ENCODE results near the gene FBXO31.

Gene FBXO31

DNA sequence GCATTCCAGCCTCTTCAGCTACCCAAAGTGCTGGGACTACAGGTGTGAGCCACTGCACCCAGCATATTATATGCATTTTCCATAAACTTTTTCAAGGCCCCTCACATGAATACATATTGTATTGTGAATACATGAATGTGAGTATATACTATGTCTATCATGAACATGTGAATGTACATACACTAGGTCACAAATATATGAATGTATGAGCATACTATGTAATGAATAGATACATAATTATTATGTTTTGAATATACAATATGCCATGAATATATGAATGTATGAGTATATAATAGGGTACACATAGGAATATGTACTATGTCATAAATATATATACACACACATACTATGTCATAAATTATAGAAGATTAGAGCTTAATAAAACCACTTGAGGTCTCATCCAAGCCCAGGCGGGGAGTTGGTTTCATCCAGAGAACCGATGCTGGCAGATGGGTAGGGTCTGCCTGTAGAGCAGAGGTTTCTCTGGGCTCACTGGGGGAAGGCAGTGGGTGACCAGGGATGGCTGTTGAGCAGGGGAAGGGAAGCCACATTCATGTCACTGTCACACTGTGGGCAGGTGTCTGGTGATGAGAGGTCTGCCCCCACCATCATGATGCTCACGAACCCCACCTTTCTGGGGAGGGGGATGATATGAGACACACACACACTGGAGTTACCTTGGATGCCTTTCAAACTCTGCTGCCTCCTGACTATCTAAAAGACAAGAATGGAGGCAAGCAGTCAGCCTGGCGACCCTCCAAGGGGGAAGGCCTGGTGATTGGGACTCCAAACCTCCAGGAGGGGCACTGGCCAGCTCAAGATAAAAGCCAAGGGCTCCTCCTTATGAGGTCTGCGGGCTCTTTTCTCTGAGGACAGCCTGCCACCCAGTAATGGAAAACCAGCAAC, 73.7 kb downstream of the FBXO31 start:
- DNase-seq (ENCODE audit: low spot score), result no peak

DNA sequence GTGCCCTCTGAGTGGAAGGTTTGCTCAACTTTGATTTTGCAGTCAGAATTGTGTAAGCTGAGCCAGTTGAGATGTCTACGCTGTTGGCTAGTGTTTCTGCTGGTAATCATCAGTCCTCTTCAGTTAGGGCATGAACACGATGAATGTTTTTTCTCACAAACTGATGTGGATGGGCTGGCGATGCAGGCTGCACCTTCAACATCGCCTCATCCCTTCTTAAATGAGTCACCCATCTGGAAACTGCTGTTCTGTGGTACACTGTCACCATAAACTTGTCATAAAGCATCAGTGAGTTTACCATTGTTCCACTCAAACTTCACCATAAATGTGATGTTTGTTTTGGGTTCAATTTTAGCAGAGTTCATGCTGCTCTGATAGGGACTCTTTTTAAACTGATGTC, 74.8 kb downstream of the FBXO31 start:
- DNase-seq (ENCODE audit: low spot score), result no peak

DNA sequence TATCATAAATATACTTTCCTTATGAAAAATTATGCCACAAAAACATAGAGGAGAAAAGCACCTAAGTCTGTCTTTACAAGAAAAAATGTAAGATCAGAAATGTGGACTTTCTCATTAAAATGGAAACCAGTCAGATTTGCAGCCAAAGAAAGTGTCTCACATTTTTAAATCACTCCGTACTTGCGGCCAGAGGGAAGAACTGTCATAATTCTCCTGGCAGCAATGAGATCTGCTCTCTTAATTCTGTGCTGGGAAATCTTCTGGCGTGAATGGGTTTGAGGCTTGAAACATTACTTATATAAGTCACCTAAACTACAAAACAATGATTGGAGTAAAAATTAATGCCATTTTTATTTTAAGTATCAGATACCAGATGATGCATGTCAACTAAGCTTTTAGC, 77.1 kb downstream of the FBXO31 start:
- no peak for DNase-seq (ENCODE audit: low spot score)

DNA sequence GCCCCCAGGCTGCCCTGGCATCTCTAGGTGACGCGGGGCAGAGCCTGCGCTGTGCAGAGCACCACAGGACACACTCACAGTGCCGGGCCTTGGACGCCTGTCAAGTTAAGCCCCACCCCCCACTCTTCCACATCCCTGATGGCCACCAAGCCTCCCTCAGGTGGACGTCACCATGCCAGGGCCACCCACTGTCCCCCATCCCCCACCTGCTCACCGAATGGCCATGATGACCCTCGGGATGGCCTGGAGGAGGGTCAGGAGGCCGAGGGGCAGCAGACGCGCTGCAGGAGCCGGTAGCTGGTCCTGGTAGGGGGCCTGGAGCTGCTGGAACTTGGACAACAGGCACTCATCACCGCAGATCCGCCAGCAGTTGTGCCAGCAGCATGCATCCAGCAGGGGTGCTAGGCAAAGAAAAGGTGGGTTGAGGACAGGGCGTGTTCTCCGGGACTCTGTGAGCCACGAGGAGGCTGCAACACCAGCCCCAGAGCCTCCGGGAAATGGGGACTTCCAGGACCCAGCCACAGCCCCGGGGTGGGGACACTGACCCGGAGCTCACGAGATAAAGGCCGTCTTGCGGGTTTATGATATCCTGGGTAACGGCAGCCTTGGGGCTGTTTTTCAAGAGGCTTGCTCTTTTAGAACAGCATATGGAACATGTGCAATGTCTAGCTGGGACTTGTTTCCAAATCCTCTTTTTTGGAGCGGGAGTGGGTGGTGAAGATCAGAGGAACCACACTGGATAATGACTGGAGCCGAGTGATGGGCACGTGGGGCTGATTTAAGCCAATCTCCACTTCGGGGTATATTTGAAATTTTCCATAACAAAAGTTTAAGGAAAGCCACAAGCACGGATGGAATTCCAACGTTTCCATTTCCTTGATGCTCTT, 77.8 kb downstream of the FBXO31 start:
- DNase-seq (ENCODE audit: low spot score), result peak; percentile 84

DNA sequence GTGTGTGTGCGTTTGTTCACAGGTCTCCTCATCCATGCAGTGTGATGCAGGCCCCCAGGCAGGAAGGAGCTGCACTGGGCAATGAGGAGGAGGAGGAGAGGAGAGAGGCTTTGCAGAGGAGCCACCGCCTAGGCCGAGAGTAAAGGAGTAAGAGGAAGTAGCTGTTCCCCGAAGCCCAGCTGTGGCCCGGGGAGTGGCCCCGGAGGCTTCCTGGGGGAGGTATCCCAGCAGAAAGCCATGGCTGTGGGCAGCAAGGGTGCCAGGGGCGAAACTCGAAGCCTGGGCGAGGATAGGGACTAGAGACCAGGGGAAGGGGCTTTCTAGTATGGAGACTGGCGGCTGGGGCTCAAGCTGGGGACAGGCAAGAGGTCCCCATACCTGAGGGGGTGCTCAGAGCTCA, 78.6 kb downstream of the FBXO31 start:
- no peak for DNase-seq (ENCODE audit: low spot score)

DNA sequence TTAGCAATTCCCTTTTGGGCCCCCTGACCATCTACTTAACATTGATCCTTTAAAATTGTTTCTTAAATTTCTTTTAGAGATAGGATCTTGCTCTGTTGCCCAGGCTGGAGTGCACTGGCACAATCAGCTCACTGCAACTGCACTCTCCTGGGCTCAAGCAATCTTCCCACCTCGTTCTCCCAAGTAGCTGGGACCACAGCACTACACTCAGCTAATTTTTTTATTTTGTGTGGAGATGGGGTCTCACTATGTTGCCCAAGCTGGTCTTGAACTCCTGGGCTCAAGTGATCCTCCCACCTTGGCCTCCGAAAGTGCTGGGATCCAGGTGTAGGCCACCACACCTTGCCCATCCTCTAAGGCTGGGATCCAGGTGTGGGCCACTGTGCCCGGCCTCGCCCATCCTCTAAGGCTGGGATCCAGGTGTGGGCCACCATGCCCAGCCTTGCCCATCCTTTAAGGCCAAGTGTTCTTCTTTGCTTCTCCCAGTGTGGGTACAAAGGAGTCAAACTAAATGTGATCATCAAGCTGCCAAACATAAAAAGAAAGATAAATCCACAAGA, 79.5 kb downstream of the FBXO31 start:
- DNase-seq (ENCODE audit: low spot score), result no peak

DNA sequence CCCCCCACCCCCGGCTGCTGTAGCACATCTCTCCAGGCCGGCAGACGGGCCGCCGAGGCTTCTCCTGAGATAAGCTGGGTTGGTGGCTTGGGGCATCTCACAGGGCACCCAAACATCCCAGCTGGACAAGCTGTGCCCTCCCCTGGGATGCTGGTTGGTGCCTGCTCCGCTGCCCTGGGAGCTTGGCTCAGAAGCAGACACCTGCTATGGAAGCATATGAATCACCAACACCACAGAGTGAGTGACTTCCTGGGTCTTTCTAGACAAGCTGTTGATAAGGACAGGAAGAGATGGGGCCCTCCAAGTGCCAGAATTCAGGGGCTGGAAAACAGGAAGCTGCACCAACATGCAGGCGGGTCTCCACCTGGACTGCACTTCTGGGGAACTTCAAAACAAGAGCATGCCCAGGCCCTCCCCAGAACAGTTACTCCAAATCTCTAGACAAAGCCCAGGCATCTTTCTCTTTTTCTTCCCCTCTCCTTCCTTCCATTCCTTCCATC, 80.1 kb downstream of the FBXO31 start:
- DNase-seq (ENCODE audit: low spot score), result no peak

DNA sequence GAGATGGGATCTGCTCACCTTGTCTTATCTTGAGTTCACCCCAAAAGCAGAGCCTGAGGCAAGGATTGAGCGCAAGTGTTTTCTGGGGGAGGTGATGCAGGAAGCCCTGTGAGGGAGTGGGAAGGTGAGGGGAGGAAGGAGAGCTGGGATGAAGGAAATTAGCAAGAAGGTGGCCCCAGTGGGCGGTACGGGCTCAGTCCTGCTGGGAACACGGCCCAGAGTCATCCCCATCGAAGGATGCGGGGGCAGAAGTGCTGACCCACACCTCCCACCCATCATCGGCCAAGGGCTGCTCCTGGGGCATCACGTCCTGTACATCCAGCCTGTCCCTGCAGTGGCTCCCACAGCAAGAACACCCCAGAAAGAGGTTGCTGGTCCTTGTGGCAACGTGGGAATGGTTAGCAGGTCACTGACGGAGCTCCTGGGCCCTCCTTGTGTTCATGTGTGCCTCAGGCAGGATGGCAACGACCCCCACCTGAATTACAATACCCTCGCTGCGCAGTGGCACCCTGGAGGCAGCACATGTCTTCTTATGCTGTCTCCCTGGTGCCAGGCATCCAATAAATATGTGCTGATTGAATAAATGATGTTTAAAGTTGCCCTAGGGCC, 84.6 kb downstream of the FBXO31 start:
- no peak for DNase-seq (ENCODE audit: low spot score)

DNA sequence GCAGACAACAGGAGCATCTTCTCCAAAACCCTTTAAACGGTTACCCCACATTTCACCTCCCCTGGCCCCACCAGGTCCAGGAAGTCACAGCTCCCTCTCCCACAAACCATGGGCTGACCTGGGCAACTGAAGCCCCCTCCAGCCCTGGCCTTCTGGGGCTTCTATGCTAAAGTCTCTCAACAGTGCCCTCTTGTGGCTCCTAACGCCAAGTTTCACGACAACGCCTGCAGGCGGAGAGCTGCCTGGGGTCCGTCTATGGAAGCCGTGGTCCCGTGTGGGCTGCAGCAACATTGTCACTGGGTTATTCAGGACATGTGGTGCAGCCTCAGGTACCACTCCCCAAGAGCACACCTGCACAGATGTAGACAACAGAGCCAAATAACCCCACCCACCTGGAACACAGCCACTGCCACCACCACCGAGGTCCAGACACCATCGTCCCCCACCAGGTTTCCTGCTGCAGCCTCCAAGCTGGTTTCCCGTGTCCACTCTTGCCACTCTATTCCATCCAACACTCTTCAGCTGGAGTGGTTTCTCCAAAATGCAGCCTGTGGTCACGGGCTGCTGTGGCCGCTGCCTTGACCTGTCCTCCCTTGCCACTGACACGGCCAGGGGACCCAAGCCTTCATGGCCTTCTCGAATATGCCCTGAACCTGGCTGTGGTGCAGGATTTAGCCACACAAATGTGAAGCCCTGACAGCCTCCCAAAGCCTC, 85.5 kb downstream of the FBXO31 start:
- DNase-seq (ENCODE audit: low spot score), result peak; percentile 67

DNA sequence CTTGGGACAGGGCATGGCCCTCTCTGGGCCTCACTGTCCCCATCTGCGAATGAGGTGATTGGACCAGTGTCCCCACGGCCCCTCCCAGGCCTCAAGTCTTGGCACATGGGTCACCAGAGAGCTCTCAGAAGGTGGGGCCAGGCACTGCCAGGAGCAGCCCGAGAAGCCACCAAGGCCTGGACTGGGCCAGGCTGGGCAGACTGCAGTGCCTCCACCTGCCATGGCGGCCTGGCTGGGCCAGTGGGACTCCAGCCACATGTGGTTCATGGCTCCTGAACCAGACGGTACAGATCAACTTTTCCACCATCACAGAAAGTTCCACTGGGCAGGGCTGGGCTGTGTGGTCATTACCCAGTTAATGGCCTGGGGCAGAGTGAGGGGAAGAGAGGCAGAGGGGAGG, 86.2 kb downstream of the FBXO31 start:
- DNase-seq (ENCODE audit: low spot score), result no peak

DNA sequence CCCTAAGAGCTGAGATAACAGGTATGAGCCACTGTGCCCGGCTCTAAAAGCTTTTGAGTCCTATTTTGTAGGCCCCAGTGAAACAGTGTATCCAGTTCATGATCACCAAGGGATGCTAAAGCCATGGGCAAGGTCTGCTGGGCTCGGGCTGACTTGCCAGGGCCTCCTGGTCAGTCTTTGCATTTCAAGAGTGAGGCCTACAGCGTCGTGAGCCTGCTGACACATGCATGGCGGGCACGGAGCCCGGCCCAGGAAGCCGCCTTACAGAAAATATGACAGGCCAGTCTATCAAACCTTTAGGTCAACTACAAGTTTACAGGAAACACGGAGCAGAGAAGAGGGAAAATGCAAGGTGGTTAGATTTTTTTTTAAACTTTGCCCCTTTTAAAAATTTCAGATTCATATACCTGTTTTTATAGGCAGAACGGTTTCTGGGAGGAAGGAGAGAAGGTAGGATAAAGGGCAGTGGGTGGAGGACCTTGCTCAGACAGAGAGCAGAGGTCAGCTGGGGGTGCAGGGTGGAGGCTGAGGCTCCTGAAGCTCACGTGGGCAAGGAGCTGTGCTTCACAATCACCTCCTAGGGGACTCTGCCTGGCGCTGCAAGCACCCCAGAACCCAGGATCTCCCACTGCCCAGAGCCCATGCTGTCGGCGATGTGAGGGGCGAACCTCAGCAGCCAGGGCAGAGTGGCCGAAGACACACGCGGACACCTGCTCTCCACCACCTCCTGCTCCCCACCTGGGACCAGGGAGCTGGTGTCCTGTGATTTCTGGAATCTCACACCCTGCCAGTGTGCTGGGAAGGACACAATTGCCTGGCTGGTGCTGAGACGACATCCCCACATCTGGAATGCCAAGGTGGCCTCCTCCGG, 87.7 kb downstream of the FBXO31 start:
- no peak for DNase-seq (ENCODE audit: low spot score)

DNA sequence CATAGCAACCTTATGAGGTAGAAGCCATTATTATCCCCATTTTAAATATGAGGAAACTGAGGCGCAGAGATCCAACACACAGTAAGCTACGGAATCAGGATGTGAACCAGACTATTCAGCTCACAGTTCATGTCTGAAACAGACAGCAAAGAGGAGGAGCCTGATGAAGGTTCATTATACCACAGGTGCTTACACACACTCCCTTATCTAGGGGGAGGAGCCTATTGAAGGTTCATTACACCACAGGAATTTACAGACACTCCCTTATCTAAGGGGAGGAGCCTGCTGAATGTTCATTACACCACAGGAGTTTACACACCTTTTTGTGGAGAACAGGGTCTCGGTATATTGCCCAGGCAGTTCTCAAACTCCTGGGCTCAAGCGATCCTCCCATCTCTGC, 88.3 kb downstream of the FBXO31 start:
- no peak for DNase-seq (ENCODE audit: low spot score)

DNA sequence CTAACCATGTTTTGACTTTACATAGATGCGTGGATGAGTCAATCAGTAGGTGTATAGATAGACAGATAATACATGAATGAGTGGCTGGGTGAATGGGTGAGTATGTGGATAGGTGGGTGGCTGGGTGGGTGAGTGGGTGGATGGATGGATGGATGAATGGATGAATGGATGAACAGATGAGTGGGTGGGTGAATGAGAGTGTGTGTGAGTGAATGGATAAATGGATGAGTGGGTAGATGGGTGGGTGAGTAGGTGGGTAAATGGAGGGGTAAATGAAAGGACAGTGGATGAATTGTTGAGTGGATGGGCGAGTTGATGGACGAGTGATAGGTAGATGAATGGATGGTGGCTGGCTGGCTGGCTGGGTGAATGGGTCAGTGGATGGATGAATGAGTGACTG, 89.6 kb downstream of the FBXO31 start:
- DNase-seq (ENCODE audit: low spot score), result no peak

DNA sequence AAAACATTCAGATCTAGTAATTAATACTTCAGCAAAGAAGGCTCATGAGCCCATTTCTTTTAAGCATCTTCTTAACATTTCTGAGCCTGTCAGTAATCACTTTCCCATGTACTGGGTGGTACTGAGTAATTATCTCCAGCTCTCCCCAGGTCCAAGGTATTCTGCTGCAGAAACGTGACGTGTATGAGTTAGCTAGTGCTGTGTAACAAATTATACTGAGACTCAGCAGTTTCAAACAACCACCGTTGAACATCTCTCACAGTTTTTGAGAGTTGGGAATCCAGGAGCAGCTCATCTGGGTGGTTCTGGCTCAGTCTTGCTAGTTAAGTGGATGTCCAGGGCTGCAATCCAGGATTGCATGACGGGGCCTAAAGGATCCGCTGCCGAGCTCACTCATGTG, 91.6 kb downstream of the FBXO31 start:
- DNase-seq (ENCODE audit: low spot score), result no peak

DNA sequence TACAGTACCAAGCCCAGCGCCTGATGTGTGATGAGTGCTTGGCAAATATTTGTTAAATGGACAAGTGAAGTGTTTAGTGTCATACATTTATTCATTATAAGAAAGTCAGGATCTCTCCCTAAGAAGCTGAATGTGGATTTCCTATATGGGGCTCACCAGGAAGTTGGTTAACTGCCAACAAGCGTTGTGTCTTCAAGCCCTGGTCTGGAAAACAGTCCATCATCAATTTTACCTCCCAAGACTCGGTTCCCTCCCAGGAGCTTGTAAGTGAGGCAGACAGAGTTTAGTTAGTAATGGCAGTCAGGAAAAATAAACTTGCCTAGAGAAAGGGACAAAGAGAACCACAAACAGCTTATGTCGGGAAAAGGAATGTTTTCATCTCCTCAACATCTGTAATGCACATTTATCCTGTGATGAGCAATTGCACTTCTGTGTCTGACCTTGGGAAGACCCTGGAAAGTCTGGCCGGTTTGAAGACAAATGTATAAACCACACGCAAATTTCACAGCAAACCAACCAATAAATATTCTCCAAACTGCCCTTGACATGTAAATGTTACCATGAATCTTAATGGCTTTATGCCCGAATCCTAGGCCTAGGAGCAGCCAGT, 94.7 kb downstream of the FBXO31 start:
- peak; percentile 73 for DNase-seq (ENCODE audit: low spot score)

DNA sequence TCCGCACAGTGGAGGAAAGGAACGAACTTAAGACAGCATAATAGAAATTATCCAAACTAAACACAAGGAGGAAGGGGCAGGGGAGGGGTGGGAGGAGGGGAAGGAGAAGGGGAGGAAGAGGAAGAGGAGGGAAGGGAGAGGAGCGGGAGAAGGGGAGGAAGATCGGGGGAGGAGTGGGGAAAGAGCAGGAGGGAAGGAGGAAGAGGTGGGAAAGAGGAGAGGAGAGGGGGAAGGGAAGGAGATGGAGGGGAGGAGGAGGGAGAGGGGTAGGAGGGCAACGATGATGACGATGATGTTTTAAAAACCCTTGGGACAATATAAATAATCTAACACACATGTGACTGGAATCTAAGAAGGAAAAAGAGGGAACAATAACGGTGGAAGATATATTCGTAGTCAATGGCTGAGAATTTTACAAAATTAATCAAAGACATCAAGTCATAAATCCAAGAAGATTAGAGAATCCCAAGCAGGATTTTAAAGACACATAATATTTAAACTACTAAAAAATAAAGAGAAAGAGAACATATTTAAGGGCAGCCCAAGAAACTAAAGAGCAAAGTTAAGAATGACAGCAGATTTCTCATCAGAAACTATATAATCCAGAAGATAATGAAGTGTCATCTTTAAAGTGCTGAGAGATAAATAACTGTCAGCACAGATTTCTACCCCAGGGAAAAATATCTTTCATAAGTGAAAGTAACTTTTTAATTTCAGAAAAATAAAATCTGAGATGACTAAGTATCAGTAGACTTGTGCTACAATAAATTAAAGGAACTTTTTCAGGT, 96.5 kb downstream of the FBXO31 start:
- DNase-seq (ENCODE audit: low spot score), result no peak

DNA sequence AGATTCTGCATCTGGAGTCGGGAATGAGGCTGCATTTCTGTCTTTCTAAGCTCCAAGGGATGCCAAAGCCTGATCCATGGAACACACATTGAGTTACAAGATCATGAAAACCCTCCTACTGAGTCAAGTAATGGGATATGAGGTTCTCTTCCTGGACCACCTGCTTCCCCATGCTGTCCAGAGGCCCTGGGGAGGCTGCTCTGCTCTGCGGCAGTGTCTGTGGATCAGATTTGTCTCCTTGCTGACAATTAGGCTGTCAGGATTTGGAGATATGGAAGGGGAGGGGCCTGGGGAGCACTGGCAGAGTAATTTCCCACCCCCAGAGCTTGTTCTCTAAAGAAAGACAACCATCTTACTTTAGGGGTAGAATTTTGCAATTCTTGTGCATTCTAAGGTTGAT, 99.4 kb downstream of the FBXO31 start:
- DNase-seq (ENCODE audit: low spot score), result no peak

DNA sequence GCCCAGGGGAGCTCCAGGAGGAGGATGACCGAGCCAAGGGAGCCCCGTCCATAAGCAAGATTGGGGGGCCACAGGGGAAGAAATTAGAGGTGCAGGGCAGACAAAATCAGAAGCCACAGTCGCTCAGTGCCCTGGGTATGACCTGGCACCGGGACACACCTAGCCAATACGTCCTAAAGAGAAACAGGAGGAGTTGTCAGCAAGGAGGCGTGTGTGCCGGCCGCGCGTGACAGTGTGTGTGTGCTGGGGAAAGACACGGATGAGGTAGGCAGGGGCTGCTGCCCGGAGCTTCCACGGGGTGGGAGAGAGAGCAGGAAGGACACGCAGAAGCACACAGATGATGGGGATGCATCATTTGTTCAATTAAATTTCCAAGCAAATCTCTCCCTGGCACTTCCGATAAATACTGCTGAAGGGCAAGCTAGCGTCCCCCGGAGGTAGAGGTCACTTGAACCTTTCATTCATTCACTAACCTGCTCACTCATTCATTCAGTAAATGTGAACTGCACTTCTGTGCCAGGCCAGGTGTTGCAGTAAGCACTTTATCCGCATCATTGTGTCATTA, 104.4 kb downstream of the FBXO31 start:
- no peak for DNase-seq (ENCODE audit: low spot score)

Measured in GM03348 (cell line).